ENCODE measurements around the gene PTHLH. TPM values are rescaled to one million over a fixed set of nuclear protein-coding genes. Genes with fewer than 3 reads are reported as not detected.

PTHLH gene
- not detected for total RNA-seq

DNA sequence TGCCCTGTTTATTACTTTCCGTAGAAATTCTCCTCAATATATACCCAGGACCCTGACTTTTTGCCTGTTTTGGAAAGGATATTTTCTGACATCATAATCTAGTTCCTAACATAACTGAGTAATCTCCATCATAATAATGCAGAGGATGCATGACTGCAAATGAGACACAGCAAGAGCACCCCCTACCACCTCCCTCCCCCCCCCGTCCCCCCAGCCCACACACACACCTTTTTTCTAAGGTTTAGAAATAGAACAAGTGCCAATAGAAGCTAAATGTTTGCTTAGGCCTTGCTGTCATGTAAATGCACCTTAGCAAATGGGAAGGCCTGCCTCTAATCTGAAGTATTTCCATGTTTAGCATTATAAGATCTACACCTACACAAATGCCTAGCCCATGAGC lies at the start of gene PTHLH:
TSS of gene PTHLH (minus strand) at position 13 of the 400 bp plus-strand sequence. CDS start 3,239 bp downstream, outside the sequence.
- Histone ChIP-seq H3K27ac (no peak within 1 kb of the TSS), H3K4me1 (peaks cover 0 to 40% (median 5%) of the 10 kb centered on the region in 4 donors), H3K36me3 (no peaks in the 10 kb centered on the region), H3K4me3 (no peak within 1 kb of the TSS), H3K27me3 (peaks cover 0 to 46% of the 10 kb centered on the region in 2 donors), H3K9me3 (no peaks in the 10 kb centered on the region)
- TF ChIP-seq, protein P1, sequence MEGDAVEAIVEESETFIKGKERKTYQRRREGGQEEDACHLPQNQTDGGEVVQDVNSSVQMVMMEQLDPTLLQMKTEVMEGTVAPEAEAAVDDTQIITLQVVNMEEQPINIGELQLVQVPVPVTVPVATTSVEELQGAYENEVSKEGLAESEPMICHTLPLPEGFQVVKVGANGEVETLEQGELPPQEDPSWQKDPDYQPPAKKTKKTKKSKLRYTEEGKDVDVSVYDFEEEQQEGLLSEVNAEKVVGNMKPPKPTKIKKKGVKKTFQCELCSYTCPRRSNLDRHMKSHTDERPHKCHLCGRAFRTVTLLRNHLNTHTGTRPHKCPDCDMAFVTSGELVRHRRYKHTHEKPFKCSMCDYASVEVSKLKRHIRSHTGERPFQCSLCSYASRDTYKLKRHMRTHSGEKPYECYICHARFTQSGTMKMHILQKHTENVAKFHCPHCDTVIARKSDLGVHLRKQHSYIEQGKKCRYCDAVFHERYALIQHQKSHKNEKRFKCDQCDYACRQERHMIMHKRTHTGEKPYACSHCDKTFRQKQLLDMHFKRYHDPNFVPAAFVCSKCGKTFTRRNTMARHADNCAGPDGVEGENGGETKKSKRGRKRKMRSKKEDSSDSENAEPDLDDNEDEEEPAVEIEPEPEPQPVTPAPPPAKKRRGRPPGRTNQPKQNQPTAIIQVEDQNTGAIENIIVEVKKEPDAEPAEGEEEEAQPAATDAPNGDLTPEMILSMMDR (IDR thresholded peaks at IDR 0.05) = no peak
- no peak for TF ChIP-seq POLR2A (IDR thresholded peaks at IDR 0.05)
- DNase-seq = no peak

DNA sequence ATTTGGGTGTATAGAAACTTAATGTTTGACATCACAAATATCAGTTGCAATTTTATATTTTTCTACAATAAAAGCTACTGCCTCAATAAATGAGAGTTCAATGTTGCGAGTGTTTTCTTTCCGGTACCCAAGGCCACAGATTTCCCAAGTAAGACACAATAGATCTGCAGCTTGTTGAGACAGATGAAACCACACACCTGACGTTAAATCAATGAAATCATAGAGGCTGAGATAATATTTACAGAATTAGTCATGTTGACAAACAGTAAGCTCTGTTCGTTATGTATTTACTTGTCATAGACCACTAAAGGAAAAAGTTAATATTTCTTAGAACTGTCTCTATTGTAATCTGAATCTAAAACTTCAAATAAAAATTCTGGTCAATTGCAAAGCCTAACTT lies 49.2 kb upstream of the PTHLH start:
- Histone ChIP-seq H3K36me3 (no peaks in the 10 kb centered on the region), H3K4me1 (no peaks in the 10 kb centered on the region), H3K27me3 (no peaks in the 10 kb centered on the region), H3K4me3 (no peak overlapping the region), H3K27ac (no peak overlapping the region), H3K9me3 (no peaks in the 10 kb centered on the region)
- TF ChIP-seq, protein P1 (IDR thresholded peaks at IDR 0.05) = no peak
- TF ChIP-seq POLR2A (IDR thresholded peaks at IDR 0.05) = no peak
- DNase-seq = no peak

DNA sequence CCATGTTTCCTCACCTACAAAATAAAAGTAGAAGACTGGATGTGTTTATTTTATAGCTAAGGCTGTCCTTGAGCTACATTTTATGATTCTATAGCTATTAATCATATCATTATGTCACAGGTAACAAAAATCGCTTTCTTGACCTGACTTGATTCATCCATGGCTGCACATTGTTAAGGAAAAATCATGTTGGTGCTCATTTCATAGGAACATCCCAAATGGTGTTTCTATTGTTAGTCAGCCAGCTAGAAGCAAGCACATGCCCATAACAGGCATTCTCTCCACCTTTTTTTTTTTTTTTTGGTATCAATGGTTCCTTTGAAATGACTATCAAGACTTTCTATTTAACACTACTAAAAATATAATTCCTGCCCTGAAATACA lies 45.3 kb upstream of the PTHLH start:
- DNase-seq = no peak
- no peaks in the 10 kb centered on the region for H3K27me3 ChIP-seq
- H3K4me1 ChIP-seq = no peaks in the 10 kb centered on the region
- H3K27ac ChIP-seq = no peak overlapping the region
- no peaks in the 10 kb centered on the region for H3K9me3 ChIP-seq
- H3K4me3 ChIP-seq = no peak overlapping the region
- no peak for TF ChIP-seq POLR2A (IDR thresholded peaks at IDR 0.05)
- TF ChIP-seq, protein P1 (IDR thresholded peaks at IDR 0.05) = no peak
- H3K36me3 ChIP-seq = no peaks in the 10 kb centered on the region

DNA sequence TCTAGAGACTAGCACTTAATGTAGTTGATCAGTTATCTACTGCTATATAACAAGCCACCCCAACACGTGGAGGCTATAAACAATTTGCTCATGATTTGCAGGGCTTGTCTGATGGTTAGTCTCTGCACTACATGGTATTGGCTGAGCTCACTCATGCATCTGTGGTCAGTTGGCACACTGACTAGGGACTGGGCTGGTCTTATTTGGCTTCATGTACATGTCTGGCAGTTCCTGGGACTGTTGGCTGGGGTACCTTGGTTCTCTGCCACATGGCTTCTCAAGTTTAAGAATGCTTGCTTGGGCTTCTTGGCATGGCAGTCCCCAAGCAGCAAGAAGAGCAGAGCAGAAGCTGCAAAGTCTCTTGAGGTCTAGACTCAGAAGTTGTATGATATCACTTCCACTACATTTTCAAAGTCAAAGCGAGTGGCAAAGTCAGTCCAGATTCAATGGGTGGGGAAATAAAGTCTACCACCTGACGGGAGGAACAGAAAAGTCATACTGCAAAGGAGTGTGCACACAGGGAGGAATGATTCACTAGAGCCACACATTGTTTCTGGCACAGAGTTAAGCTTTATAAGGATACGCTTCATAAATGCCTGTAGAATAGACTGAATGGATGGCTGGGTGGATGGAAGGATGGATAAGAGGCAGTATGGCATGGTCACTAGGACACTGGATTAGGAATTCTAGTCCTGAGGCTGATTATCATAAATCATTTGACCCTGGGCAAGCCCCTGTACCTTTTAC lies 44.8 kb upstream of the PTHLH start:
- no peak for TF ChIP-seq POLR2A (IDR thresholded peaks at IDR 0.05)
- TF ChIP-seq, protein P1 (IDR thresholded peaks at IDR 0.05) = no peak
- no peaks in the 10 kb centered on the region for H3K4me1 ChIP-seq
- DNase-seq = no peak
- H3K4me3 ChIP-seq = no peak overlapping the region
- H3K27ac ChIP-seq = no peak overlapping the region
- no peaks in the 10 kb centered on the region for H3K36me3 ChIP-seq
- H3K9me3 ChIP-seq = no peaks in the 10 kb centered on the region
- H3K27me3 ChIP-seq = no peaks in the 10 kb centered on the region

DNA sequence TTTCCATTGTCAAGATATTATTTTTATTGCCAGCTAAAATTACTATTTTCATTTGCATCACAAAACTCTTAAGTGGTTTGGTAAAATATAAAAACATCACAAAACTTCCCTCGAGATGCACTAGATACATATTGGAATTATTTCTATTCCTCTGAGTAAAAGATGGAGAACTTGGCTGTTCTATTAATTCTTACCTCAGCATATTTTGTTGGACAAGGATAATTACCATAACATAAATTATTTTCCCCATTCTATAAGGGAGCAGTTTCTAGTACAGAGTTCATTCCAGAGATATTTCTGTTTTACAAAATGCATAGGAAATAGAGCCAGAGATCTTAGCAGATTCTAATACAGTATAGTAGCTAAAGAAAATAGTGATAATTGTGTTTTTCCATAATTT lies 42.6 kb upstream of the PTHLH start:
- no peak overlapping the region for H3K4me3 ChIP-seq
- H3K9me3 ChIP-seq = no peaks in the 10 kb centered on the region
- no peaks in the 10 kb centered on the region for H3K4me1 ChIP-seq
- no peaks in the 10 kb centered on the region for H3K36me3 ChIP-seq
- H3K27me3 ChIP-seq = no peaks in the 10 kb centered on the region
- DNase-seq = no peak
- TF ChIP-seq POLR2A (IDR thresholded peaks at IDR 0.05) = no peak
- TF ChIP-seq, protein P1 (IDR thresholded peaks at IDR 0.05) = no peak
- H3K27ac ChIP-seq = no peak overlapping the region
